K562 (cell line): ENCODE data around the gene ADI1. TPM values are rescaled to one million over a fixed set of nuclear protein-coding genes. Genes with fewer than 3 reads are reported as not detected.

Source experiments
- ATAC-seq: fragments of 200-7000 bp; cut with Tn5 transposase; 3 replicates; pipeline ENCODE4 v1.9.1; 2020; ENCODE audit warnings: moderate library complexity
- BruUV-seq: library from RNA; stranded (reverse); fragments of 400-500 nt; replicated peaks from 2 replicates; lab custom pipeline; 2021; lab: Mats Ljungman, UMichigan
- CTCF ChIA-PET: fragments of 300-600 bp; formaldehyde crosslinking; extraction: SDS; loops from one replicate; lab custom pipeline; 2021; ENCODE audit warnings: low intra/inter-chr PET ratio; lab: Yijun Ruan, JAX
- POLR2A ChIA-PET: fragments of 300-600, 350-650 bp; sonication (Branson Sonifier 250); formaldehyde crosslinking; extraction: SDS; loops from one replicate; lab custom pipeline; 2021; ENCODE audit warnings: antibody characterized with exemption, inconsistent platforms; lab: Yijun Ruan, JAX
- DNase-seq, 4 experiments: peaks; one replicate each; pipeline versions ENCODE4 v3.0.0 to v3.0.0-alpha.2; 2011 to 2018; ENCODE audit warnings: low spot score in 3 of 4, mixed read lengths in 3 of 4; ENCODE audit errors: extremely low read depth in 1 of 4
- FAIRE-seq: peaks from 2 replicates; lab custom pipeline; 2011; peaks lifted over from hg19 to GRCh38; lab: Jason Lieb, UNC
- H2AFZ ChIP-seq: 2 replicates; pipeline ENCODE4 v1.6.0; 2011; ENCODE audit warnings: low read depth, low read length, control low read depth, inconsistent platforms
- H3K27ac ChIP-seq: fragments of 200-600 bp; 3 replicates; pipeline ENCODE4 v1.8.0; 2011; ENCODE audit warnings: low read depth, mild to moderate bottlenecking, control low read depth, inconsistent platforms, low read length, moderate library complexity, mixed read lengths; ENCODE audit errors: extremely low read depth
- H3K27me3 ChIP-seq, 2 experiments: fragments of 300-600 bp in 1 of 2; 2 replicates in 1 of 2; 3 replicates in 1 of 2; pipeline versions ENCODE4 v1.6.0 to v1.8.0; 2011; ENCODE audit warnings: inconsistent platforms in 2 of 2, low read length in 2 of 2, mild to moderate bottlenecking in 1 of 2, mixed read lengths in 1 of 2, moderate library complexity in 1 of 2; ENCODE audit not compliant: control insufficient read depth in 2 of 2, insufficient read depth in 2 of 2
- H3K36me3 ChIP-seq: fragments of 300-600 bp; 3 replicates; pipeline ENCODE4 v1.8.0; 2011; ENCODE audit warnings: mild to moderate bottlenecking, low read length, inconsistent platforms; ENCODE audit not compliant: control insufficient read depth, insufficient read depth
- H3K4me1 ChIP-seq, 2 experiments: fragments of 200-600 bp in 1 of 2; replicated peaks in 1 of 2; 2 replicates in 1 of 2; 3 replicates in 1 of 2; pipeline versions ENCODE4 v1.5.1 to v1.8.0; 2011; ENCODE audit warnings: inconsistent platforms in 2 of 2, low read length in 2 of 2, mild to moderate bottlenecking in 1 of 2, mixed read lengths in 1 of 2, moderate library complexity in 1 of 2; ENCODE audit not compliant: control insufficient read depth in 2 of 2, insufficient read depth in 2 of 2
- H3K4me2 ChIP-seq: 2 replicates; pipeline ENCODE4 v1.6.1; 2011; ENCODE audit warnings: low read length, control low read depth, inconsistent platforms, mixed read lengths; ENCODE audit not compliant: insufficient read depth
- H3K4me3 ChIP-seq: fragments of 200-600 bp; sonication (generic), shearing (Covaris generic); 2 replicates; pipeline ENCODE4 v1.5.1; 2016; ENCODE audit warnings: control low read depth, inconsistent platforms
- H3K79me2 ChIP-seq: fragments of 200-600 bp; 3 replicates; pipeline ENCODE4 v1.8.0; 2011; ENCODE audit warnings: low read length, inconsistent platforms; ENCODE audit not compliant: control insufficient read depth, insufficient read depth
- H3K9ac ChIP-seq, 2 experiments: 2 replicates each; pipeline versions ENCODE4 v1.6.0 to v1.6.1; 2011; ENCODE audit warnings: low read depth in 2 of 2, low read length in 2 of 2, control low read depth in 1 of 2, inconsistent platforms in 1 of 2, mild to moderate bottlenecking in 1 of 2, mixed read lengths in 1 of 2; ENCODE audit not compliant: insufficient read depth in 1 of 2
- H3K9me1 ChIP-seq: one replicate; pipeline ENCODE4 v1.6.0; 2011; ENCODE audit warnings: inconsistent platforms, mild to moderate bottlenecking, low read length, moderate library complexity; ENCODE audit not compliant: control insufficient read depth, insufficient read depth
- H3K9me3 ChIP-seq: replicated peaks from 2 replicates; pipeline ENCODE4 v1.5.1; 2011; ENCODE audit warnings: low read depth, low read length, inconsistent platforms; ENCODE audit not compliant: control insufficient read depth, insufficient read depth
- H4K20me1 ChIP-seq: replicated peaks from 2 replicates; pipeline ENCODE4 v1.6.1; 2011; ENCODE audit warnings: low read length, inconsistent platforms, mixed read lengths; ENCODE audit not compliant: control insufficient read depth, insufficient read depth
- FOS ChIP-seq: IDR thresholded peaks from 3 replicates; pipeline ENCODE4 v1.6.1; 2011; ENCODE audit not compliant: insufficient read length; ENCODE audit errors: extremely low read depth
- MAZ ChIP-seq, 2 experiments: fragments of 450-650 bp in 1 of 2; sonication (generic) in 1 of 2; formaldehyde crosslinking; IDR thresholded peaks in 1 of 2; conservative IDR thresholded peaks in 1 of 2; 2 replicates each; pipeline versions ENCODE4 v1.4.0 to v1.5.0; 2020; ENCODE audit warnings: mild to moderate bottlenecking in 1 of 2, missing genetic modification reagents in 1 of 2
- MTA1 ChIP-seq: fragments of 450-650 bp; IDR thresholded peaks from 2 replicates; pipeline ENCODE4 v1.6.1; 2017; ENCODE audit warnings: borderline replicate concordance
- MYBL2 ChIP-seq, 2 experiments: fragments of 450-650 bp in 1 of 2; sonication (generic) in 1 of 2; formaldehyde crosslinking in 1 of 2; IDR thresholded peaks; 2 replicates each; pipeline versions ENCODE4 v1.6.1 to v1.8.1; 2017 to 2022; ENCODE audit warnings: borderline replicate concordance in 1 of 2, inconsistent platforms in 1 of 2, low read depth in 1 of 2, mild to moderate bottlenecking in 1 of 2, missing genetic modification reagents in 1 of 2, moderate library complexity in 1 of 2
- NR1H2 ChIP-seq: sonication (generic); formaldehyde crosslinking; IDR thresholded peaks from 2 replicates; pipeline ENCODE4 v1.4.0; 2020; ENCODE audit warnings: mild to moderate bottlenecking, missing genetic modification reagents
- PML ChIP-seq: IDR thresholded peaks from 2 replicates; pipeline ENCODE4 v1.6.1; 2012; ENCODE audit warnings: low read length, inconsistent platforms
- RAD51 ChIP-seq: fragments of 450-650 bp; IDR thresholded peaks from 2 replicates; pipeline ENCODE4 v1.7.1; 2016; ENCODE audit warnings: low read depth, mild to moderate bottlenecking, borderline replicate concordance
- RNF2 ChIP-seq: sonication (generic); IDR thresholded peaks from 2 replicates; pipeline ENCODE4 v1.6.1; 2016
- SMARCE1 ChIP-seq: fragments of 450-650 bp; IDR thresholded peaks from 2 replicates; pipeline ENCODE4 v1.7.1; 2016; ENCODE audit warnings: mild to moderate bottlenecking
- ZNF445 ChIP-seq: fragments of 250-450 bp; sonication (Bioruptor Pico); IDR thresholded peaks from 2 replicates; pipeline ENCODE4 v1.4.0; 2020; ENCODE audit warnings: low read depth, mild to moderate bottlenecking, moderate library complexity
- ZNF707 ChIP-seq: fragments of 250-450 bp; sonication (Bioruptor Pico); conservative IDR thresholded peaks from 2 replicates; pipeline ENCODE4 v1.8.0; 2022; ENCODE audit warnings: inconsistent platforms, mild to moderate bottlenecking, moderate library complexity
- WGBS: fragments of 100-300 bp; shearing (Covaris generic); methylation state at CpG from one replicate; pipeline ENCODE4 v1.1.6; 2016; ENCODE audit warnings: low coverage, mixed read lengths; ENCODE audit not compliant: insufficient coverage; ENCODE audit errors: missing lambda C conversion rate; 5-methylcytosine and 5-hydroxymethylcytosine counted together
- in situ Hi-C: fragments of 300-500 bp; cut with MboI; formaldehyde crosslinking; loops from 4 replicates; pipeline ENCODE4 v1.15.0; 2018; ENCODE audit warnings: inconsistent platforms, mixed read lengths
- intact Hi-C: fragments of 100-400 bp; cut with micrococcal nuclease; formaldehyde crosslinking; loops from 2 replicates; pipeline ENCODE4 v1.14.2; 2022
- polyA plus RNA-seq, 8 experiments: library from polyadenylated mRNA; depleted of rRNA in 4 of 8; stranded (reverse) in 5 of 8; unstranded in 3 of 8; fragments of >200 nt; fragmentation: Nextera tagmentation in 2 of 8; fragmentation: Illumina TruSeq in 1 of 8; extraction: Ambion mirVana in 2 of 8; extraction: Trizol in 1 of 8; gene quantifications; 2 replicates each; pipeline versions ENCODE4 v1.2.1 to v1.2.3, GENCODE V29; 2011 to 2014; ENCODE audit warnings: inconsistent platforms in 1 of 8, missing spikeins in 1 of 8
- total RNA-seq, 7 experiments: library from RNA; depleted of rRNA in 6 of 7; stranded (reverse); fragments of >200 nt in 6 of 7; fragmentation: Illumina TruSeq in 2 of 7; extraction: Trizol in 2 of 7; gene quantifications; 2 replicates each; pipeline versions ENCODE4 v1.2.1 to v1.2.3, GENCODE V29; 2011 to 2021; ENCODE audit warnings: low replicate concordance in 1 of 7
- TF ChIP-seq, protein P1 (sequence below): fragments of 250-450 bp; sonication (Bioruptor Pico); IDR thresholded peaks from 2 replicates; pipeline ENCODE4 v1.5.0; 2021
- TF ChIP-seq, protein P2 (sequence below), 2 experiments: fragments of 450-650 bp; conservative IDR thresholded peaks; 2 replicates each; pipeline ENCODE4 v1.6.1; 2017; ENCODE audit warnings: mild to moderate bottlenecking in 2 of 2, moderate library complexity in 2 of 2
- TF ChIP-seq, protein P3 (sequence below): fragments of 250-450 bp; sonication (Bioruptor Pico); IDR thresholded peaks from 2 replicates; pipeline ENCODE4 v1.4.0; 2020; ENCODE audit warnings: borderline replicate concordance
- TF ChIP-seq, protein P4 (sequence below): sonication (generic); formaldehyde crosslinking; IDR thresholded peaks from 2 replicates; pipeline ENCODE4 v1.8.1; 2023; ENCODE audit warnings: mild to moderate bottlenecking, missing genetic modification reagents

The ADI1 gene
- total and polyA plus RNA-seq, 9 of the 15 experiments (the other 6 are each of a cell fraction or from before 2014, with no cell fraction given) = 6.1 to 51.0 (median 27.1) TPM

DNA sequence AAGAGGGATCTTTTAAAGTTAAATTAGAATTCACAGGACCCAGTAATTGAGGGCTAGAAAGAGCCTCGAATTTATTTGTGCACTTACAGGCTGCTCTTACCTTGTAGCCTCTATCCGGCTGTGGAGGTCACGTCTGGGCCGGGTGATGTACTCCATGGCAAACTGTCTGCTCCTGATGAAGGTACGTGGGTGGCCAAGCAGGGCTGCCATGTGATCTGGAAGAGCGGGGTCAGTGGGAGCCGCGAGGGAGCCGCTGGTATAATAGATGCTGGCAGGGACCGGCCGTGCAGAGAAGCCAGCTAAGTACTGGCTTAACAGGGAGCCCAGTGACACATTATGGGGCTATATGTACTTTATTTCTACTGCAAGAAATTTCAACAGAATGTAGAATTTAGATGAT lies 59.2 kb downstream of the ADI1 start:
- intact Hi-C loops = no loop called here
- Histone ChIP-seq H3K79me2 (no peaks in the 10 kb centered on the region), H3K9ac (no peak overlapping the region; a peak in 1 of 4 replicates), H3K9me3 (no peaks in the 10 kb centered on the region), H3K4me1 (peaks cover 8 to 39% of the 10 kb centered on the region in 2 experiments; a peak in 4 of 5 replicates), H4K20me1 (peaks cover 3% of the 10 kb centered on the region; the same call in 1 of the 2 replicates), H3K36me3 (peaks cover 48% of the 10 kb centered on the region; the same call in 2 of the 3 replicates), H3K9me1 (peaks cover 5% of the 10 kb centered on the region), H3K4me2 (no peak overlapping the region), H3K4me3 (no peak overlapping the region), H2AFZ (no peak overlapping the region), H3K27me3 (no peaks in the 10 kb centered on the region), H3K27ac (no peak overlapping the region)
- no TSS peak for BruUV-seq
- POLR2A ChIA-PET = interaction anchor here (0.5 to 1.2 kb wide), 2 partner anchors 10 to 127 kb away, joined by 3 read pairs; no protein-coding TSS in a partner anchor
- DNase-seq = no peak
- ATAC-seq = no peak
- FAIRE-seq = no peak
- 85% methylated on average over 11 of the region's 11 CpGs for WGBS
- in situ Hi-C loops = no loop called here
- CTCF ChIA-PET = no interaction called here
- TF ChIP-seq MAZ (CRISPR knock-in tag; conservative IDR thresholded peaks at IDR 0.05 in 1 of 2, IDR thresholded peaks at IDR 0.05 in 1 of 2) (no peak), RAD51 (no peak), FOS (no peak), MYBL2 (IDR thresholded peaks at IDR 0.05; ENCODE audit: low read depth) (no peak), MYBL2 (CRISPR knock-in tag; IDR thresholded peaks at IDR 0.05; ENCODE audit: borderline replicate concordance) (no peak), RNF2 (no peak), MTA1 (no peak), ZNF445 (no peak), NR1H2 (no peak), ZNF707 (CRISPR knock-in tag) (no peak), PML (no peak), SMARCE1 (no peak)
- TF ChIP-seq, protein P1, sequence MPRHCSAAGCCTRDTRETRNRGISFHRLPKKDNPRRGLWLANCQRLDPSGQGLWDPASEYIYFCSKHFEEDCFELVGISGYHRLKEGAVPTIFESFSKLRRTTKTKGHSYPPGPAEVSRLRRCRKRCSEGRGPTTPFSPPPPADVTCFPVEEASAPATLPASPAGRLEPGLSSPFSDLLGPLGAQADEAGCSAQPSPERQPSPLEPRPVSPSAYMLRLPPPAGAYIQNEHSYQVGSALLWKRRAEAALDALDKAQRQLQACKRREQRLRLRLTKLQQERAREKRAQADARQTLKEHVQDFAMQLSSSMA (CRISPR knock-in tag) = no peak
- TF ChIP-seq, protein P2, sequence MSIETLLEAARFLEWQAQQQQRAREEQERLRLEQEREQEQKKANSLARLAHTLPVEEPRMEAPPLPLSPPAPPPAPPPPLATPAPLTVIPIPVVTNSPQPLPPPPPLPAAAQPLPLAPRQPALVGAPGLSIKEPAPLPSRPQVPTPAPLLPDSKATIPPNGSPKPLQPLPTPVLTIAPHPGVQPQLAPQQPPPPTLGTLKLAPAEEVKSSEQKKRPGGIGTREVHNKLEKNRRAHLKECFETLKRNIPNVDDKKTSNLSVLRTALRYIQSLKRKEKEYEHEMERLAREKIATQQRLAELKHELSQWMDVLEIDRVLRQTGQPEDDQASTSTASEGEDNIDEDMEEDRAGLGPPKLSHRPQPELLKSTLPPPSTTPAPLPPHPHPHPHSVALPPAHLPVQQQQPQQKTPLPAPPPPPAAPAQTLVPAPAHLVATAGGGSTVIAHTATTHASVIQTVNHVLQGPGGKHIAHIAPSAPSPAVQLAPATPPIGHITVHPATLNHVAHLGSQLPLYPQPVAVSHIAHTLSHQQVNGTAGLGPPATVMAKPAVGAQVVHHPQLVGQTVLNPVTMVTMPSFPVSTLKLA (conservative IDR thresholded peaks at IDR 0.05) = no peak
- TF ChIP-seq, protein P3, sequence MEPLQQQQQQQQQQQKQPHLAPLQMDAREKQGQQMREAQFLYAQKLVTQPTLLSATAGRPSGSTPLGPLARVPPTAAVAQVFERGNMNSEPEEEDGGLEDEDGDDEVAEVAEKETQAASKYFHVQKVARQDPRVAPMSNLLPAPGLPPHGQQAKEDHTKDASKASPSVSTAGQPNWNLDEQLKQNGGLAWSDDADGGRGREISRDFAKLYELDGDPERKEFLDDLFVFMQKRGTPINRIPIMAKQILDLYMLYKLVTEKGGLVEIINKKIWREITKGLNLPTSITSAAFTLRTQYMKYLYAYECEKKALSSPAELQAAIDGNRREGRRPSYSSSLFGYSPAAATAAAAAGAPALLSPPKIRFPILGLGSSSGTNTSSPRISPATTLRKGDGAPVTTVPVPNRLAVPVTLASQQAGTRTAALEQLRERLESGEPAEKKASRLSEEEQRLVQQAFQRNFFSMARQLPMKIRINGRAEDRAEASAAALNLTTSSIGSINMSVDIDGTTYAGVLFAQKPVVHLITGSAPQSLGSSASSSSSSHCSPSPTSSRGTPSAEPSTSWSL = no peak
- TF ChIP-seq, protein P4, sequence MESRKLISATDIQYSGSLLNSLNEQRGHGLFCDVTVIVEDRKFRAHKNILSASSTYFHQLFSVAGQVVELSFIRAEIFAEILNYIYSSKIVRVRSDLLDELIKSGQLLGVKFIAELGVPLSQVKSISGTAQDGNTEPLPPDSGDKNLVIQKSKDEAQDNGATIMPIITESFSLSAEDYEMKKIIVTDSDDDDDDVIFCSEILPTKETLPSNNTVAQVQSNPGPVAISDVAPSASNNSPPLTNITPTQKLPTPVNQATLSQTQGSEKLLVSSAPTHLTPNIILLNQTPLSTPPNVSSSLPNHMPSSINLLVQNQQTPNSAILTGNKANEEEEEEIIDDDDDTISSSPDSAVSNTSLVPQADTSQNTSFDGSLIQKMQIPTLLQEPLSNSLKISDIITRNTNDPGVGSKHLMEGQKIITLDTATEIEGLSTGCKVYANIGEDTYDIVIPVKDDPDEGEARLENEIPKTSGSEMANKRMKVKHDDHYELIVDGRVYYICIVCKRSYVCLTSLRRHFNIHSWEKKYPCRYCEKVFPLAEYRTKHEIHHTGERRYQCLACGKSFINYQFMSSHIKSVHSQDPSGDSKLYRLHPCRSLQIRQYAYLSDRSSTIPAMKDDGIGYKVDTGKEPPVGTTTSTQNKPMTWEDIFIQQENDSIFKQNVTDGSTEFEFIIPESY (CRISPR knock-in tag) = no peak
